Heart right ventricle (tissue), 16 donors: ENCODE measurements around the gene KCNH1. TPM values are rescaled to one million over a fixed set of nuclear protein-coding genes. Genes with fewer than 3 reads are reported as not detected.

ENCODE experiments used
- ATAC-seq, 8 donors: fragments of 200-7000 bp; cut with Tn5 transposase; one replicate each; pipeline ENCODE4 v1.9.1; 2020; ENCODE audit warnings: mild to moderate bottlenecking in 8 of 8, moderate library complexity in 8 of 8, moderate number of reproducible peaks in 1 of 8
- DNase-seq, 2 donors: peaks; one replicate each; pipeline ENCODE4 v3.0.0-alpha.2; 2020
- H3K27ac ChIP-seq, 10 donors: fragments of 200-600 bp; sonication (generic) in 2 of 10; one replicate each; pipeline versions ENCODE4 v1.5.0 to v1.8.0; 2020 to 2022; ENCODE audit warnings: mild to moderate bottlenecking in 3 of 10
- H3K27me3 ChIP-seq, 7 donors: fragments of 200-600 bp; one replicate each; pipeline ENCODE4 v1.8.0; 2021 to 2022; ENCODE audit warnings: mild to moderate bottlenecking in 2 of 7
- H3K36me3 ChIP-seq, 9 donors: fragments of 200-600 bp; sonication (generic) in 1 of 9; one replicate each; pipeline versions ENCODE4 v1.5.0 to v1.8.0; 2020 to 2022; ENCODE audit warnings: mild to moderate bottlenecking in 2 of 9
- H3K4me1 ChIP-seq, 9 donors: fragments of 200-600 bp; sonication (generic) in 1 of 9; one replicate each; pipeline versions ENCODE4 v1.5.0 to v1.8.0; 2020 to 2022; ENCODE audit warnings: mild to moderate bottlenecking in 4 of 9
- H3K4me3 ChIP-seq, 10 donors: fragments of 200-600 bp; sonication (generic) in 2 of 10; one replicate each; pipeline versions ENCODE4 v1.5.0 to v1.8.0; 2020 to 2022; ENCODE audit warnings: mild to moderate bottlenecking in 7 of 10, moderate library complexity in 2 of 10
- H3K9me3 ChIP-seq, 11 donors: fragments of 200-600 bp in 10 of 11; sonication (generic) in 2 of 11; one replicate each; pipeline versions ENCODE4 v1.5.0 to v1.8.0; 2013 to 2022; ENCODE audit warnings: mild to moderate bottlenecking in 2 of 11, control low read depth in 1 of 11, moderate library complexity in 1 of 11
- WGBS, 2 donors: extraction: QIAGEN DNeasy Blood & Tissue Kit; methylation state at CpG; one replicate each; pipeline ENCODE4 v1.1.7; 2013; ENCODE audit warnings: inconsistent platforms in 1 of 2; 5-methylcytosine and 5-hydroxymethylcytosine counted together
- intact Hi-C, 10 donors: fragments of 100-400 bp; cut with DNase I; formaldehyde crosslinking; loops; one replicate each; pipeline versions ENCODE4 v1.11.1 to v1.14.2; 2022
- polyA plus RNA-seq, 2 donors: library from polyadenylated mRNA; stranded (reverse); fragments of 200-250 nt; gene quantifications; one replicate each; pipeline ENCODE4 v1.2.3, GENCODE V29; 2013
- total RNA-seq, 10 donors: library from RNA; stranded (reverse); fragmentation: NEBNext Ultra II Directional in 3 of 10; extraction: Animal tissue kit (Norgen Biotek cat#: 25700) in 3 of 10; gene quantifications; one replicate each; pipeline versions ENCODE4 v1.2.1 to v1.2.4, GENCODE V29; 2021 to 2023
- TF ChIP-seq, protein P1 (sequence below), 9 donors: fragments of 200-600 bp; sonication (generic) in 2 of 9; IDR thresholded peaks; one replicate each; pipeline versions ENCODE4 v1.5.0 to v1.8.0; 2021 to 2022; ENCODE audit warnings: antibody characterized with exemption in 9 of 9, mild to moderate bottlenecking in 5 of 9, moderate library complexity in 1 of 9
- donor health status: Arrhythmogenic right ventricular cardiomyopathy.
- donor health status: ischemic (EF 13 %, LVEDD 7.1; RV severe dilation, severe dysfunction).
- donor health status: healthy with polysubstance abuse.
- donor health status: DM: no; HTN: yes; CAD: no.
- donor health status: DM: no; HTN: no; CAD: no.
- donor health status: ischemic (EF 25% LVEDD 6.9; RV normal size, moderate dysfunction).
- donor health status: ischemic (EF 25% LVEDD 5.7; RV mildly dilated, moderate dysfunction).
- donor health status: healthy.
- donor health status: DM: yes; HTN: yes; CAD: no.
- donor health status: Ischemic cardiomyopathy.
- donor health status: ischemic (EF 35%, LVEDD 5.7; RV mildly dilated, moderate dysfunction).
- donor health status: nonischemic (EF 11% LVEDD 7.7; RV severe dilation, severe dysfunction).
- donor health status: DM: yes; HTN: yes; CAD: no.
- donor health status: PGD.
- donor health status: ischemic (EF 29% LVEDD 5.4; RV normal size, mild dysfunction).
- donor health status: nonischemic (EF 23%, LVEDD 6.1; RV moderate dilation, normal function).

KCNH1 gene
- total and polyA plus RNA-seq, 12 donors, result 0.09 TPM; not detected in 11

- DNase-seq, result no peak
- Histone ChIP-seq H3K9me3 (peaks cover 0 to under 1% (median 0%) of the 10 kb centered on the region in 11 donors), H3K36me3 (no peaks in the 10 kb centered on the region), H3K27me3 (peaks cover 0 to 63% (median 21%) of the 10 kb centered on the region in 7 donors), H3K4me3 (no peak overlapping the region), H3K4me1 (no peaks in the 10 kb centered on the region), H3K27ac (no peak overlapping the region)
- 79 to 81% methylated on average over 2 of the region's 2 CpGs for WGBS, 2 donors
- intact Hi-C loops, result no loop called here
- no peak for ATAC-seq
- TF ChIP-seq, protein P1, sequence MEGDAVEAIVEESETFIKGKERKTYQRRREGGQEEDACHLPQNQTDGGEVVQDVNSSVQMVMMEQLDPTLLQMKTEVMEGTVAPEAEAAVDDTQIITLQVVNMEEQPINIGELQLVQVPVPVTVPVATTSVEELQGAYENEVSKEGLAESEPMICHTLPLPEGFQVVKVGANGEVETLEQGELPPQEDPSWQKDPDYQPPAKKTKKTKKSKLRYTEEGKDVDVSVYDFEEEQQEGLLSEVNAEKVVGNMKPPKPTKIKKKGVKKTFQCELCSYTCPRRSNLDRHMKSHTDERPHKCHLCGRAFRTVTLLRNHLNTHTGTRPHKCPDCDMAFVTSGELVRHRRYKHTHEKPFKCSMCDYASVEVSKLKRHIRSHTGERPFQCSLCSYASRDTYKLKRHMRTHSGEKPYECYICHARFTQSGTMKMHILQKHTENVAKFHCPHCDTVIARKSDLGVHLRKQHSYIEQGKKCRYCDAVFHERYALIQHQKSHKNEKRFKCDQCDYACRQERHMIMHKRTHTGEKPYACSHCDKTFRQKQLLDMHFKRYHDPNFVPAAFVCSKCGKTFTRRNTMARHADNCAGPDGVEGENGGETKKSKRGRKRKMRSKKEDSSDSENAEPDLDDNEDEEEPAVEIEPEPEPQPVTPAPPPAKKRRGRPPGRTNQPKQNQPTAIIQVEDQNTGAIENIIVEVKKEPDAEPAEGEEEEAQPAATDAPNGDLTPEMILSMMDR (IDR thresholded peaks at IDR 0.05), result no peak
Observed at GRCh38 chr1:211126622-211127021, 7.3 kb downstream of the KCNH1 start.

- intact Hi-C loops, result no loop called here
- Histone ChIP-seq H3K9me3 (peaks cover 0 to 6% (median 0%) of the 10 kb centered on the region in 11 donors), H3K27ac (no peak overlapping the region), H3K27me3 (peaks cover 0 to 36% (median 6%) of the 10 kb centered on the region in 7 donors), H3K4me1 (no peaks in the 10 kb centered on the region), H3K4me3 (no peak overlapping the region), H3K36me3 (no peaks in the 10 kb centered on the region)
- 85 to 87% methylated on average over 9 of the region's 9 CpGs for WGBS, 2 donors
- DNase-seq (no peak), ATAC-seq (no peak)
- TF ChIP-seq, protein P1 (IDR thresholded peaks at IDR 0.05), result no peak
Observed at GRCh38 chr1:211118407-211119102, 15.4 kb downstream of the KCNH1 start.

GRCh38 chr1:211114446-211114845 is 19.5 kb downstream of the KCNH1 start:
- WGBS, 2 donors, result 87 to 89% methylated on average over 6 of the region's 6 CpGs
- Histone ChIP-seq H3K4me3 (no peak overlapping the region), H3K27me3 (peaks cover 0 to 27% (median 6%) of the 10 kb centered on the region in 7 donors), H3K27ac (no peak overlapping the region), H3K9me3 (peaks cover 0 to 14% (median 0%) of the 10 kb centered on the region in 11 donors), H3K36me3 (no peaks in the 10 kb centered on the region), H3K4me1 (no peaks in the 10 kb centered on the region)
- intact Hi-C loops, result no loop called here
- ATAC-seq (no peak), DNase-seq (no peak)
- TF ChIP-seq, protein P1 (IDR thresholded peaks at IDR 0.05), result no peak

- no peak overlapping the region for H3K27ac ChIP-seq
- WGBS, 2 donors, result 40 to 50% methylated on average over 2 of the region's 2 CpGs
Observed at GRCh38 chr1:211113566-211113965, 20.4 kb downstream of the KCNH1 start.

More at GRCh38 chr1:211113566-211113965, 20.4 kb downstream of the KCNH1 start:
- ATAC-seq (no peak), DNase-seq (no peak)
- Histone ChIP-seq H3K27me3 (peaks cover 0 to 21% (median 0%) of the 10 kb centered on the region in 7 donors), H3K4me3 (no peak overlapping the region), H3K9me3 (peaks cover 0 to 17% (median 0%) of the 10 kb centered on the region in 11 donors), H3K4me1 (no peaks in the 10 kb centered on the region), H3K36me3 (no peaks in the 10 kb centered on the region)
- intact Hi-C loops, result no loop called here
- TF ChIP-seq, protein P1 (IDR thresholded peaks at IDR 0.05), result no peak
